Prostate gland (tissue), 2 donors: Measurements from ENCODE around the gene SLC1A6.

ENCODE experiments used
- POLR2A ChIP-seq: fragments of 450-650 bp; IDR thresholded peaks from one replicate; pipeline ENCODE4 v1.6.1; 2016; ENCODE audit warnings: antibody characterized with exemption, mild to moderate bottlenecking
- POLR2AphosphoS5 ChIP-seq: sonication (generic); formaldehyde crosslinking; IDR thresholded peaks from one replicate; pipeline ENCODE4 v1.6.1; 2017; ENCODE audit warnings: antibody characterized with exemption
- TF ChIP-seq, protein P1 (sequence below), 4 experiments: fragments of 200-600 bp in 2 of 4; fragments of 450-650 bp in 2 of 4; sonication (generic) in 2 of 4; IDR thresholded peaks; 1 replicate in 3 of 4; 2 replicates in 1 of 4; pipeline ENCODE4 v1.5.1; 2016 to 2019; ENCODE audit warnings: antibody characterized with exemption in 4 of 4, mild to moderate bottlenecking in 2 of 4, moderate library complexity in 2 of 4

DNA sequence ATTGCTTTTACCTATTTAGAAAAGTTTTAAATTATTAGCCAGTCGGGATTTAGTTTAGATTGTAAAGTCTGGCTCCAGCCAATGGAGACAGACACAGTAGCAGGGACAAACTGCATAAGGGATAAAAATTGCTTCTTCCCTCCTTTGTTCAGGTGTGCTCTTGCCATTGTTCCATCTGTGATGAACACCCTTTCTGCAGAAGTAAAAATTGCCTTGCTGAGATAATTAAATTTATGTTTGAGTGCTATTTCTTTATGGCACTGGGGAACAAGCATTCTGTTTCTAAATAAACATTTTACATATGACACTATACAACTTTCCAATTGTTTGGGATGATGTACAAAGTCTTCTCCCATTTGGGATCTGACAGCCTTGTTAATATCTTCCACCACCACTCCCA is 20.4 kb downstream of the SLC1A6 start:
- TF ChIP-seq, protein P1, sequence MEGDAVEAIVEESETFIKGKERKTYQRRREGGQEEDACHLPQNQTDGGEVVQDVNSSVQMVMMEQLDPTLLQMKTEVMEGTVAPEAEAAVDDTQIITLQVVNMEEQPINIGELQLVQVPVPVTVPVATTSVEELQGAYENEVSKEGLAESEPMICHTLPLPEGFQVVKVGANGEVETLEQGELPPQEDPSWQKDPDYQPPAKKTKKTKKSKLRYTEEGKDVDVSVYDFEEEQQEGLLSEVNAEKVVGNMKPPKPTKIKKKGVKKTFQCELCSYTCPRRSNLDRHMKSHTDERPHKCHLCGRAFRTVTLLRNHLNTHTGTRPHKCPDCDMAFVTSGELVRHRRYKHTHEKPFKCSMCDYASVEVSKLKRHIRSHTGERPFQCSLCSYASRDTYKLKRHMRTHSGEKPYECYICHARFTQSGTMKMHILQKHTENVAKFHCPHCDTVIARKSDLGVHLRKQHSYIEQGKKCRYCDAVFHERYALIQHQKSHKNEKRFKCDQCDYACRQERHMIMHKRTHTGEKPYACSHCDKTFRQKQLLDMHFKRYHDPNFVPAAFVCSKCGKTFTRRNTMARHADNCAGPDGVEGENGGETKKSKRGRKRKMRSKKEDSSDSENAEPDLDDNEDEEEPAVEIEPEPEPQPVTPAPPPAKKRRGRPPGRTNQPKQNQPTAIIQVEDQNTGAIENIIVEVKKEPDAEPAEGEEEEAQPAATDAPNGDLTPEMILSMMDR (IDR thresholded peaks at IDR 0.05), result no peak
- TF ChIP-seq POLR2A (no peak), POLR2AphosphoS5 (no peak)
